Peyer's patch (tissue), 4 donors: ENCODE measurements around the gene FAM83G. TPM values are rescaled to one million over a fixed set of nuclear protein-coding genes. Genes with fewer than 3 reads are reported as not detected.
"Not testable (repeated sequence)": the region's sequence is repeated elsewhere in the genome, so short reads cannot be mapped to it uniquely, and the experiment has no call there.

Experiments
- DNase-seq, 3 donors: peaks; one replicate each; pipeline ENCODE4 v3.0.0-alpha.2; 2017 to 2019
- H3K27ac ChIP-seq, 4 donors: fragments of 200-600 bp; sonication (generic); one replicate each; pipeline ENCODE4 v1.5.1; 2016 to 2019
- H3K27me3 ChIP-seq, 2 donors: fragments of 200-600 bp; sonication (generic); one replicate each; pipeline ENCODE4 v1.5.1; 2019
- H3K36me3 ChIP-seq, 3 donors: fragments of 200-600 bp; sonication (generic); one replicate each; pipeline ENCODE4 v1.5.1; 2016 to 2019
- H3K4me1 ChIP-seq, 4 donors: fragments of 200-600 bp; sonication (generic); one replicate each; pipeline ENCODE4 v1.5.1; 2016 to 2019
- H3K4me3 ChIP-seq, 4 donors: fragments of 200-600 bp; sonication (generic); 1 replicate in 3 of 4; 2 replicates in 1 of 4; pipeline ENCODE4 v1.5.1; 2016 to 2019; ENCODE audit warnings: mild to moderate bottlenecking in 1 of 4
- H3K9me3 ChIP-seq, 4 donors: fragments of 200-600 bp; sonication (generic); one replicate each; pipeline ENCODE4 v1.5.1; 2016 to 2019; ENCODE audit warnings: mild to moderate bottlenecking in 1 of 4
- CTCF ChIP-seq, 6 experiments: fragments of 450-650 bp in 4 of 6; fragments of 200-600 bp in 2 of 6; sonication (generic) in 1 of 6; IDR thresholded peaks; one replicate each; pipeline ENCODE4 v1.5.1; 2017 to 2019; ENCODE audit warnings: antibody characterized with exemption in 6 of 6, mild to moderate bottlenecking in 3 of 6, moderate library complexity in 1 of 6
- POLR2A ChIP-seq, 2 donors: fragments of 450-650 bp; IDR thresholded peaks; one replicate each; pipeline ENCODE4 v1.5.1; 2017; ENCODE audit warnings: antibody characterized with exemption in 2 of 2, mild to moderate bottlenecking in 2 of 2, moderate library complexity in 2 of 2
- total RNA-seq, 4 donors: library from RNA; depleted of rRNA; stranded (reverse); fragments of >200 nt; gene quantifications; one replicate each; pipeline ENCODE4 v1.1.0, GENCODE V29; 2016

Gene FAM83G
- 10 to 100 TPM in 3 of 4 donors, 1 to 10 TPM in 1; 9.9 to 48.4 (median 37.4) TPM for total RNA-seq

- DNase-seq: peak; percentile 89 to 94 (median 93)
Observed at GRCh38 chr17:19004421-19005136, at the start of gene FAM83G. Gene FAM83G (minus strand): TSS chr17:19004764. CDS start chr17:19004041, 723 bp downstream.

GRCh38 chr17:19048826-19049225 lies 44.3 kb upstream of the FAM83G start:
- not testable (repeated sequence) for H3K9me3 ChIP-seq, DNase-seq, H3K27me3 ChIP-seq, H3K4me3 ChIP-seq, H3K4me1 ChIP-seq, H3K36me3 ChIP-seq, H3K27ac ChIP-seq

More at GRCh38 chr17:19004421-19005136, at the start of gene FAM83G:
- no peaks in the 10 kb centered on the region for H3K9me3 ChIP-seq
- peaks cover 0 to 31% (median 7%) of the 10 kb centered on the region in 4 donors for H3K4me1 ChIP-seq
- no peaks in the 10 kb centered on the region for H3K27me3 ChIP-seq
- peak within 1 kb of the TSS; percentile 64 to 87 (median 79) for H3K4me3 ChIP-seq
- H3K36me3 ChIP-seq: no peaks in the 10 kb centered on the region
- TF ChIP-seq CTCF (IDR thresholded peaks at IDR 0.05) (no peak), POLR2A (IDR thresholded peaks at IDR 0.05) (peak; percentile 61 to 68)
- peak within 1 kb of the TSS; percentile 74 to 86 (median 80) for H3K27ac ChIP-seq

- not testable (repeated sequence) for H3K9me3 ChIP-seq, H3K36me3 ChIP-seq, H3K27ac ChIP-seq, H3K4me1 ChIP-seq, H3K4me3 ChIP-seq, H3K27me3 ChIP-seq
- peak in 1 of 3 donors; percentile 17 for DNase-seq
Observed at GRCh38 chr17:19047510-19047909, 42.9 kb upstream of the FAM83G start.

- H3K4me1 ChIP-seq, H3K27ac ChIP-seq, H3K9me3 ChIP-seq, H3K4me3 ChIP-seq, H3K27me3 ChIP-seq, DNase-seq, H3K36me3 ChIP-seq: not testable (repeated sequence)
Observed at GRCh38 chr17:19046782-19047375, 42.3 kb upstream of the FAM83G start, which contains the start of gene GRAP. Gene GRAP (minus strand): TSS chr17:19046957. CDS start chr17:19046926, 31 bp downstream.

GRCh38 chr17:19044643-19045042 lies 40.1 kb upstream of the FAM83G start:
- not testable (repeated sequence) for H3K36me3 ChIP-seq, H3K27me3 ChIP-seq, H3K27ac ChIP-seq, DNase-seq, H3K4me1 ChIP-seq, H3K9me3 ChIP-seq, H3K4me3 ChIP-seq

- H3K36me3 ChIP-seq, DNase-seq, H3K9me3 ChIP-seq, H3K27me3 ChIP-seq, H3K4me3 ChIP-seq, H3K27ac ChIP-seq, H3K4me1 ChIP-seq: not testable (repeated sequence)
Observed at GRCh38 chr17:19043032-19043431, 38.5 kb upstream of the FAM83G start.

GRCh38 chr17:19042369-19042768 lies 37.8 kb upstream of the FAM83G start:
- not testable (repeated sequence) for DNase-seq, H3K4me3 ChIP-seq, H3K27me3 ChIP-seq, H3K4me1 ChIP-seq, H3K9me3 ChIP-seq, H3K36me3 ChIP-seq, H3K27ac ChIP-seq

- H3K27ac ChIP-seq: peak overlapping the region in 1 of 4 donors; percentile 61
- not testable (repeated sequence) for H3K4me1 ChIP-seq, H3K4me3 ChIP-seq, H3K36me3 ChIP-seq, H3K9me3 ChIP-seq, H3K27me3 ChIP-seq
- DNase-seq: peak in 1 of 3 donors; percentile 12
Observed at GRCh38 chr17:19041871-19042270, 37.3 kb upstream of the FAM83G start.

- not testable (repeated sequence) for DNase-seq, H3K36me3 ChIP-seq, H3K4me3 ChIP-seq, H3K4me1 ChIP-seq, H3K27me3 ChIP-seq, H3K9me3 ChIP-seq, H3K27ac ChIP-seq
Observed at GRCh38 chr17:19040350-19040749, 35.8 kb upstream of the FAM83G start.

GRCh38 chr17:19038730-19039129 lies 34.2 kb upstream of the FAM83G start:
- not testable (repeated sequence) for H3K4me1 ChIP-seq, H3K27ac ChIP-seq, DNase-seq, H3K9me3 ChIP-seq, H3K27me3 ChIP-seq, H3K4me3 ChIP-seq, H3K36me3 ChIP-seq

- not testable (repeated sequence) for H3K4me3 ChIP-seq, DNase-seq, H3K36me3 ChIP-seq, H3K9me3 ChIP-seq, H3K4me1 ChIP-seq, H3K27ac ChIP-seq, H3K27me3 ChIP-seq
Observed at GRCh38 chr17:19038007-19038406, 33.4 kb upstream of the FAM83G start.

GRCh38 chr17:19037547-19037946 lies 33.0 kb upstream of the FAM83G start:
- not testable (repeated sequence) for DNase-seq, H3K9me3 ChIP-seq, H3K4me3 ChIP-seq

GRCh38 chr17:19036186-19036585 lies 31.6 kb upstream of the FAM83G start:
- H3K27ac ChIP-seq, H3K9me3 ChIP-seq, DNase-seq, H3K27me3 ChIP-seq, H3K36me3 ChIP-seq, H3K4me1 ChIP-seq, H3K4me3 ChIP-seq: not testable (repeated sequence)

More at GRCh38 chr17:19037547-19037946, 33.0 kb upstream of the FAM83G start:
- H3K36me3 ChIP-seq, H3K27me3 ChIP-seq, H3K4me1 ChIP-seq, H3K27ac ChIP-seq: not testable (repeated sequence)

GRCh38 chr17:19032377-19032988 lies 27.9 kb upstream of the FAM83G start:
- H3K4me3 ChIP-seq, H3K36me3 ChIP-seq, H3K27me3 ChIP-seq, DNase-seq, H3K27ac ChIP-seq, H3K4me1 ChIP-seq, H3K9me3 ChIP-seq: not testable (repeated sequence)
